GM15510 (cell line): Measurements from ENCODE around the gene DPP10.

Experiments
- POLR2A ChIP-seq: IDR thresholded peaks from 3 replicates; pipeline ENCODE4 v1.6.1; 2011; ENCODE audit warnings: borderline replicate concordance; ENCODE audit not compliant: insufficient read length; ENCODE audit errors: extremely low read depth

Gene DPP10

GRCh38 chr2:115649731-115650130 lies 1207.3 kb downstream of the DPP10 start:
- TF ChIP-seq POLR2A, result no peak

GRCh38 chr2:115650827-115651226 lies 1208.4 kb downstream of the DPP10 start:
- TF ChIP-seq POLR2A, result no peak

GRCh38 chr2:115652652-115653051 lies 1210.2 kb downstream of the DPP10 start:
- no peak for TF ChIP-seq POLR2A

GRCh38 chr2:115654362-115654761 lies 1211.9 kb downstream of the DPP10 start:
- no peak for TF ChIP-seq POLR2A

GRCh38 chr2:115678129-115678528 lies 1235.7 kb downstream of the DPP10 start:
- no peak for TF ChIP-seq POLR2A

- no peak for TF ChIP-seq POLR2A
Measured at GRCh38 chr2:115684345-115684744, 1241.9 kb downstream of the DPP10 start.

GRCh38 chr2:115691409-115691808 lies 1249.0 kb downstream of the DPP10 start:
- TF ChIP-seq POLR2A, result no peak

- no peak for TF ChIP-seq POLR2A
Measured at GRCh38 chr2:115694651-115695050, 1252.2 kb downstream of the DPP10 start.

GRCh38 chr2:115733190-115733775 lies 1290.8 kb downstream of the DPP10 start:
- no peak for TF ChIP-seq POLR2A

- no peak for TF ChIP-seq POLR2A
Measured at GRCh38 chr2:115738111-115738510, 1295.7 kb downstream of the DPP10 start.

- no peak for TF ChIP-seq POLR2A
Measured at GRCh38 chr2:115739574-115739973, 1297.1 kb downstream of the DPP10 start.

GRCh38 chr2:115746151-115746550 lies 1303.7 kb downstream of the DPP10 start:
- no peak for TF ChIP-seq POLR2A

GRCh38 chr2:115757286-115757685 lies 1314.8 kb downstream of the DPP10 start:
- TF ChIP-seq POLR2A, result no peak

GRCh38 chr2:115763601-115764000 lies 1321.2 kb downstream of the DPP10 start:
- TF ChIP-seq POLR2A, result no peak

- no peak for TF ChIP-seq POLR2A
Measured at GRCh38 chr2:115771516-115771915, 1329.1 kb downstream of the DPP10 start.

- no peak for TF ChIP-seq POLR2A
Measured at GRCh38 chr2:115774361-115774760, 1331.9 kb downstream of the DPP10 start.
